Measurements from ENCODE around the gene SOCS4. TPM values are rescaled to one million over a fixed set of nuclear protein-coding genes. Genes with fewer than 3 reads are reported as not detected.
"Not testable (repeated sequence)": the region's sequence is repeated elsewhere in the genome, so short reads cannot be mapped to it uniquely, and the experiment has no call there.

The SOCS4 gene
- total RNA-seq, 1 experiment from 2014 or later = 31.4 TPM

- DNase-seq (ENCODE audit: extremely low read depth, low read depth) = peak; percentile 89
Measured at GRCh38 chr14:55051423-55052268, 24.6 kb downstream of the SOCS4 start, which contains the start of gene MAPK1IP1L. TSS of gene MAPK1IP1L (plus strand) at chr14:55051647. CDS start at chr14:55061684, 10,037 bp downstream.

GRCh38 chr14:55052269-55052930 lies 25.4 kb downstream of the SOCS4 start:
- DNase-seq (ENCODE audit: extremely low read depth, low read depth) = no peak

GRCh38 chr14:55053018-55053417 lies 26.0 kb downstream of the SOCS4 start:
- no peak for DNase-seq (ENCODE audit: extremely low read depth, low read depth)

GRCh38 chr14:55053500-55053899 lies 26.5 kb downstream of the SOCS4 start:
- no peak for DNase-seq (ENCODE audit: extremely low read depth, low read depth)

- no peak for DNase-seq (ENCODE audit: extremely low read depth, low read depth)
Measured at GRCh38 chr14:55054098-55054497, 27.1 kb downstream of the SOCS4 start.

GRCh38 chr14:55057919-55058318 lies 30.9 kb downstream of the SOCS4 start:
- no peak for DNase-seq (ENCODE audit: extremely low read depth, low read depth)

- DNase-seq (ENCODE audit: extremely low read depth, low read depth) = no peak
Measured at GRCh38 chr14:55059333-55059732, 32.3 kb downstream of the SOCS4 start.

GRCh38 chr14:55062517-55063351 lies 35.7 kb downstream of the SOCS4 start:
- no peak for DNase-seq (ENCODE audit: extremely low read depth, low read depth)

- not testable (repeated sequence) for DNase-seq (ENCODE audit: extremely low read depth, low read depth)
Measured at GRCh38 chr14:55064896-55065295, 37.9 kb downstream of the SOCS4 start.

GRCh38 chr14:55065411-55065810 lies 38.4 kb downstream of the SOCS4 start:
- DNase-seq (ENCODE audit: extremely low read depth, low read depth) = no peak

- DNase-seq (ENCODE audit: extremely low read depth, low read depth) = no peak
Measured at GRCh38 chr14:55066223-55066622, 39.2 kb downstream of the SOCS4 start.

GRCh38 chr14:55070981-55071411 lies 44.0 kb downstream of the SOCS4 start:
- DNase-seq (ENCODE audit: extremely low read depth, low read depth) = no peak

- DNase-seq (ENCODE audit: extremely low read depth, low read depth) = no peak
Measured at GRCh38 chr14:55071870-55072640, 45.0 kb downstream of the SOCS4 start.

GRCh38 chr14:55073856-55074255 lies 46.8 kb downstream of the SOCS4 start:
- DNase-seq (ENCODE audit: extremely low read depth, low read depth) = no peak

GRCh38 chr14:55074662-55075061 lies 47.6 kb downstream of the SOCS4 start:
- no peak for DNase-seq (ENCODE audit: extremely low read depth, low read depth)

GRCh38 chr14:55075628-55076175 lies 48.7 kb downstream of the SOCS4 start:
- no peak for DNase-seq (ENCODE audit: extremely low read depth, low read depth)

- peak; percentile 92 for DNase-seq (ENCODE audit: extremely low read depth, low read depth)
Measured at GRCh38 chr14:55077170-55078151, 50.4 kb downstream of the SOCS4 start.

- DNase-seq (ENCODE audit: extremely low read depth, low read depth) = not testable (repeated sequence)
Measured at GRCh38 chr14:55079961-55080360, 52.9 kb downstream of the SOCS4 start.
